Esophagus muscularis mucosa (tissue), 4 donors: ENCODE measurements around the gene AIG1. TPM values are rescaled to one million over a fixed set of nuclear protein-coding genes. Genes with fewer than 3 reads are reported as not detected.
"Not testable (repeated sequence)": the region's sequence is repeated elsewhere in the genome, so short reads cannot be mapped to it uniquely, and the experiment has no call there.

ENCODE experiments used
- DNase-seq: peaks from one replicate; pipeline ENCODE4 v3.0.0-alpha.2; 2017; ENCODE audit errors: extremely low spot score
- H3K27ac ChIP-seq, 4 donors: fragments of 200-600 bp; sonication (generic); replicated peaks in 1 of 4; 1 replicate in 3 of 4; 2 replicates in 1 of 4; pipeline ENCODE4 v1.5.1; 2016 to 2019; ENCODE audit warnings: mild to moderate bottlenecking in 1 of 4
- H3K27me3 ChIP-seq, 4 donors: fragments of 200-600 bp; sonication (generic); one replicate each; pipeline versions ENCODE4 v1.5.1 to v1.6.0; 2016 to 2019
- H3K36me3 ChIP-seq, 4 donors: fragments of 200-600 bp; sonication (generic); one replicate each; pipeline ENCODE4 v1.5.1; 2016 to 2019
- H3K4me1 ChIP-seq, 4 donors: fragments of 200-600 bp; sonication (generic); one replicate each; pipeline ENCODE4 v1.5.1; 2016 to 2019
- H3K4me3 ChIP-seq, 4 donors: fragments of 200-600 bp; sonication (generic); 1 replicate in 2 of 4; 2 replicates in 2 of 4; pipeline ENCODE4 v1.5.1; 2016 to 2019; ENCODE audit warnings: mild to moderate bottlenecking in 4 of 4, moderate library complexity in 1 of 4
- H3K9me3 ChIP-seq, 4 donors: fragments of 200-600 bp; sonication (generic); 1 replicate in 3 of 4; 2 replicates in 1 of 4; pipeline ENCODE4 v1.5.1; 2016 to 2019
- CTCF ChIP-seq, 3 experiments: fragments of 200-600 bp in 2 of 3; fragments of 450-650 bp in 1 of 3; sonication (generic) in 2 of 3; IDR thresholded peaks; one replicate each; pipeline ENCODE4 v1.5.1; 2017 to 2019; ENCODE audit warnings: antibody characterized with exemption in 3 of 3, mild to moderate bottlenecking in 2 of 3, moderate library complexity in 1 of 3
- EP300 ChIP-seq: sonication (generic); formaldehyde crosslinking; IDR thresholded peaks from one replicate; pipeline ENCODE4 v1.6.1; 2017; ENCODE audit warnings: antibody characterized with exemption
- POLR2A ChIP-seq: fragments of 450-650 bp; IDR thresholded peaks from one replicate; pipeline ENCODE4 v1.6.1; 2017; ENCODE audit warnings: antibody characterized with exemption, moderate library complexity, mild to moderate bottlenecking, low read depth
- POLR2AphosphoS5 ChIP-seq, 2 donors: sonication (generic); formaldehyde crosslinking; IDR thresholded peaks; one replicate each; pipeline ENCODE4 v1.6.1; 2017; ENCODE audit warnings: antibody characterized with exemption in 2 of 2
- WGBS: methylation state at CpG from one replicate; pipeline ENCODE4 v1.1.5; 2018; 5-methylcytosine and 5-hydroxymethylcytosine counted together
- intact Hi-C: fragments of 100-400 bp; cut with DNase I; formaldehyde crosslinking; loops from one replicate; pipeline ENCODE4 v1.15.1; 2023
- total RNA-seq, 4 donors: library from RNA; depleted of rRNA; stranded (reverse); fragments of >200 nt; gene quantifications; one replicate each; pipeline versions ENCODE4 v1.1.0 to v1.2.1, GENCODE V29; 2016

The AIG1 gene
- total RNA-seq, 4 donors from 2014 or later = 21.0 to 26.3 (median 23.4) TPM

GRCh38 chr6:143241111-143241510 lies 180.4 kb downstream of the AIG1 start:
- intact Hi-C loops = no loop called here
- WGBS = 91% methylated on average over 4 of the region's 4 CpGs

DNA sequence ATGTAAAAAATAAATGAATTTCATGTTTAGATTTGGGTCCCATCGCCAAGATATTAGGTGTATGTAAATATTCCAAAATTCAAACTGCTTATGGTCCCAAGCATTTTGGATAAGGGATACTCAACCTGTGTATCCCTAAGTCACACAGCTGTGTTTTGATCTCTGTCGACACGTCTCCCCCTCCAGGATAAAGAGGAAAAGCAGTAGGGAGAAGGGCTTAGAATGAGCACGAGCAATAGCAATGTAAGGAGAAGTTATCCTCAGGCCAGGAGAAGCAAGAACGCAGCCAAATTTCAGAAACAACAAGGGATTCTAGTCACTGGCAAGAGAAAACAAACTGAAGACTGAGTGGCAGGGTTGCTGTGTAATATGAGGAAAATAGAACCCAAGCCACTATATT lies 181.2 kb downstream of the AIG1 start:
- intact Hi-C loops = no loop called here
- DNase-seq = no peak
- Histone ChIP-seq H3K4me1 (no peaks in the 10 kb centered on the region), H3K4me3 (no peak overlapping the region), H3K9me3 (no peaks in the 10 kb centered on the region), H3K27ac (no peak overlapping the region), H3K36me3 (no peaks in the 10 kb centered on the region), H3K27me3 (no peaks in the 10 kb centered on the region)
- 93% methylated on average over 5 of the region's 5 CpGs for WGBS
- no peak for TF ChIP-seq POLR2AphosphoS5 (IDR thresholded peaks at IDR 0.05)
- no peak for TF ChIP-seq POLR2A
- TF ChIP-seq EP300 = no peak
- TF ChIP-seq CTCF (IDR thresholded peaks at IDR 0.05) = no peak

More at GRCh38 chr6:143241111-143241510, 180.4 kb downstream of the AIG1 start:
- no peaks in the 10 kb centered on the region for H3K9me3 ChIP-seq
- H3K27me3 ChIP-seq = no peaks in the 10 kb centered on the region
- H3K4me3 ChIP-seq = no peak overlapping the region
- H3K4me1 ChIP-seq = no peaks in the 10 kb centered on the region
- no peaks in the 10 kb centered on the region for H3K36me3 ChIP-seq
- H3K27ac ChIP-seq = no peak overlapping the region
- TF ChIP-seq POLR2A (no peak), POLR2AphosphoS5 (IDR thresholded peaks at IDR 0.05) (no peak), EP300 (no peak), CTCF (IDR thresholded peaks at IDR 0.05) (no peak)
- DNase-seq = no peak

- Histone ChIP-seq H3K9me3 (no peaks in the 10 kb centered on the region), H3K4me3 (no peak overlapping the region), H3K27ac (no peak overlapping the region), H3K27me3 (no peaks in the 10 kb centered on the region), H3K36me3 (no peaks in the 10 kb centered on the region), H3K4me1 (peaks cover 0 to 8% (median 3%) of the 10 kb centered on the region in 4 donors)
- intact Hi-C loops = no loop called here
- WGBS = 88% methylated on average over 1 of the region's 1 CpG
- no peak for TF ChIP-seq EP300
- no peak for TF ChIP-seq POLR2AphosphoS5 (IDR thresholded peaks at IDR 0.05)
- no peak for TF ChIP-seq POLR2A
- no peak for TF ChIP-seq CTCF (IDR thresholded peaks at IDR 0.05)
- no peak for DNase-seq
Measured at GRCh38 chr6:143243786-143244185, 183.1 kb downstream of the AIG1 start.

- Histone ChIP-seq H3K4me1 (peaks cover 0 to 8% (median 3%) of the 10 kb centered on the region in 4 donors), H3K36me3 (no peaks in the 10 kb centered on the region), H3K9me3 (no peaks in the 10 kb centered on the region), H3K27ac (no peak overlapping the region), H3K4me3 (no peak overlapping the region), H3K27me3 (no peaks in the 10 kb centered on the region)
- intact Hi-C loops = no loop called here
- 80% methylated on average over 6 of the region's 6 CpGs for WGBS
- TF ChIP-seq POLR2A (no peak), CTCF (IDR thresholded peaks at IDR 0.05) (no peak), EP300 (no peak), POLR2AphosphoS5 (IDR thresholded peaks at IDR 0.05) (no peak)
- no peak for DNase-seq
Measured at GRCh38 chr6:143245656-143246055, 185.0 kb downstream of the AIG1 start.

- DNase-seq, H3K36me3 ChIP-seq, H3K27ac ChIP-seq, H3K27me3 ChIP-seq, H3K4me3 ChIP-seq, H3K9me3 ChIP-seq, H3K4me1 ChIP-seq, intact Hi-C loops: not testable (repeated sequence)
- WGBS = 89% methylated on average over 4 of the region's 4 CpGs
Measured at GRCh38 chr6:143246166-143246775, 185.6 kb downstream of the AIG1 start.
